GM10266 (cell line): ENCODE measurements around the gene NSUN2.

Experiments
- DNase-seq: peaks from one replicate; pipeline ENCODE4 v3.0.0; 2012; ENCODE audit errors: extremely low spot score
- TF ChIP-seq, protein P1 (sequence below): IDR thresholded peaks from 2 replicates; pipeline ENCODE4 v1.5.1; 2012; ENCODE audit warnings: mild to moderate bottlenecking, low read depth; ENCODE audit not compliant: control insufficient read depth, insufficient read depth; ENCODE audit errors: missing control alignments

Gene NSUN2

DNA sequence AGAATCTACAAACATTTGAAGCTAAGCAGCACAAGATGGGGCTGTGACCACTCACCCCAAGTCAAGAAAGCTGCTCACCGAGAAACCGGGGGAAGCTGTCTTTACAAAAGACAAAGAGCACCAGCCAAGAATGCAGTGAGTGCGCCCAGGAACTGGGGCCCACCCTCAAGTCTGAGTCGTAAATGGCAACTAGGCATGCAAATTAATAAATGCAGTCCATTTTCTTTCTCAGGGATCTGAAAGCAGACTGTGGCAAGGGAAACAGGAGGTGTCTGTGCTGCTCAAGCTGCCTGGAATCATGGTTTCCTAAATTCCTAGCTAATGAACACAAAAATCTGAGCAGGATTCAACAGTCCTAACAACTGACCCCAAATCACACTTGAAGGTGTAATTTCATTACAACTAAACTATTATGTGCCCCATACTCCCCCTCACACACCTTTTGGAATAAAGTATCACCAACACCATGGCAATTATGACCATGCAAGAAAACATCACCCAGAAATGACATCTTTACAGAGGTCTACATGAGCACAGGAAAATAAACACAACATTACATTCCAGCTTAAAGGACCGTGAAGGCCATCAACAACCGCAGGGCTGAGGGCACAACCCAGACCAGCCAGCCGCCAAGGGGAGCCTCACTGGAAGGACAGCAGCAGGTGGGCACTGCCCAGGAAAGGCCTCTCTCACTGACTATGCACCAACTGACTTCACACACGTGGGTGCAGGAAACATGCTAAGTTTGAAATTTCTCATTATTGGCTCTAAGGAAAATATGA is 17.6 kb downstream of the NSUN2 start:
- TF ChIP-seq, protein P1, sequence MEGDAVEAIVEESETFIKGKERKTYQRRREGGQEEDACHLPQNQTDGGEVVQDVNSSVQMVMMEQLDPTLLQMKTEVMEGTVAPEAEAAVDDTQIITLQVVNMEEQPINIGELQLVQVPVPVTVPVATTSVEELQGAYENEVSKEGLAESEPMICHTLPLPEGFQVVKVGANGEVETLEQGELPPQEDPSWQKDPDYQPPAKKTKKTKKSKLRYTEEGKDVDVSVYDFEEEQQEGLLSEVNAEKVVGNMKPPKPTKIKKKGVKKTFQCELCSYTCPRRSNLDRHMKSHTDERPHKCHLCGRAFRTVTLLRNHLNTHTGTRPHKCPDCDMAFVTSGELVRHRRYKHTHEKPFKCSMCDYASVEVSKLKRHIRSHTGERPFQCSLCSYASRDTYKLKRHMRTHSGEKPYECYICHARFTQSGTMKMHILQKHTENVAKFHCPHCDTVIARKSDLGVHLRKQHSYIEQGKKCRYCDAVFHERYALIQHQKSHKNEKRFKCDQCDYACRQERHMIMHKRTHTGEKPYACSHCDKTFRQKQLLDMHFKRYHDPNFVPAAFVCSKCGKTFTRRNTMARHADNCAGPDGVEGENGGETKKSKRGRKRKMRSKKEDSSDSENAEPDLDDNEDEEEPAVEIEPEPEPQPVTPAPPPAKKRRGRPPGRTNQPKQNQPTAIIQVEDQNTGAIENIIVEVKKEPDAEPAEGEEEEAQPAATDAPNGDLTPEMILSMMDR, result no peak
- no peak for DNase-seq

DNA sequence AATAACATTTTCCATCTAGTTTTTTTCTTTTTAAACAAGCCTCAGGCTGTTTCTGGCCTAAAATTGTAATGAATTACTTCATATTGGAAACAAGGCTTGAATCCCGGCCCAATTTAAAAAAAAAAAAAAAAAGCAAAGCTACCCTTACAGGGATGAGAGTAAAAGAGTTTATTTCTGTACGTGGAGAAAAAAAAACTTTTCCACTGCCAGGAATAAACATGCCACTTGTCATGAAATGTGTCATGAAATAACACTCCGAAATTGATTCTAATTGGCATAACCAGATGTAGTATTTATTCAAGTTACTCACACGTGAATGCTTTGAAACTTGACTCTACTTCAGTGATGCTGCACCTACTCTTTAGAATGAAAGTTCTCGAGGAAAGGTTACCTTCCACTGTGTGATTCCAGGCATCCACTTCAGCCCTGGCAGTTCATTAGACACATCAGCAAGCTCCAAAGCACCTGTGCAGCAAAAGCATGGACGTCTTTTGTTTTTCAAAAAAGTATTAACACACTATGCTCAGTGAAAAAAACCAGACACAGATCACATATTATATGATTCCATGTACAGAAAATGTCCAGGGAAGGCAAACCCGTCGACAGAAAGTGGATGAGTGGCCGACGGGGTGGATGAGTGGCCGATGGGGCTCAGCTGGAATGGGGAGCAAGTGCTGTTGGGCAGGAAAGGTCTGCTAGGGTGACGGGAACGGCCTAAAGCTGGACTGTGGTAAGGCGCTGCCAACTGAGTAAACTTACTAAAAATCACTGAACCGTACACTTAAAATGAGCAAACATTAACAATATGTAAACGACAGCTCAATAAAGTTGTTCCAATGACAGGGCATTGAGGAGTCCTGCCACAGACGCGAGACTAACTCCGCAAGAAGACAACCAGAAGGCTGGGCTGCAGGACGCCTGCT is 21.2 kb downstream of the NSUN2 start:
- no peak for DNase-seq

DNA sequence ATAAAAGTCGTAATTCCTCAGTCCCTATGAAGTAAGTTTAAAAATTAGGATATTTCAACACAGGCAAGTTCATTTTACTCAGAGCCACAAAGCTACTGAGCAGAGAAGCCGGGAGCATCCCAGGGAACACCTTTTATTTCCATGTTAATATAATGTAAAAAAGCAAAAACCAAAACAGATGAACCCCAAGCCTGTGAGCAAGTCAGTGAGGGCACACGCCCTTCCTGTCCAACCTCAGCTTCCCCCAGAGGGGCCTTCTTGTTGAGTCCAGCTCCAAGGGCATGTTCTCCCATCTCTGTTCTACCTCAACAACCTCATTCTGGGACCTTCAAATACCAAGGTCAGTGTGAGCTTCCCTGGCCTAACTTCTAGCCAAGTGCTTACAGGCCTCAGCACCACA is 24.8 kb downstream of the NSUN2 start:
- TF ChIP-seq, protein P1, result no peak
- DNase-seq, result no peak

More for the DNA sequence above, 21.2 kb downstream of the NSUN2 start:
- TF ChIP-seq, protein P1, result no peak

DNA sequence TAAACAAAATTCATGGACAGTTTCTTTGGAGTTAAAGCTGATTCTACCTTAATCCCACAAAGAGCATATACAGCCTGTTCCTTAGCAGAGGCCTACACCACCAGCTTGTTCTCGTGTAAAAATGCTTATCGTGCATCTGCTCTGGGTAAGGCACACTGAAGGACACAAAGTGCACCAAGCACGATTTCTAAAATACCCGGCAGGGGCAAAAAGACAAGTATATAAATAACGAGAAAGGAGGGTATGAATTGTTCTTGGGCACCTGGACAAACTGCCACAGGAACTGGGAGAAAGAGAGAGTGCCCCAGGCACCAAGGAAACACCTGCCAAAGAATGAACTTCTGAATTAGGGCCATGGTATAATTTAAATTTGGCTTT is 25.3 kb downstream of the NSUN2 start:
- TF ChIP-seq, protein P1, result no peak
- DNase-seq, result no peak

DNA sequence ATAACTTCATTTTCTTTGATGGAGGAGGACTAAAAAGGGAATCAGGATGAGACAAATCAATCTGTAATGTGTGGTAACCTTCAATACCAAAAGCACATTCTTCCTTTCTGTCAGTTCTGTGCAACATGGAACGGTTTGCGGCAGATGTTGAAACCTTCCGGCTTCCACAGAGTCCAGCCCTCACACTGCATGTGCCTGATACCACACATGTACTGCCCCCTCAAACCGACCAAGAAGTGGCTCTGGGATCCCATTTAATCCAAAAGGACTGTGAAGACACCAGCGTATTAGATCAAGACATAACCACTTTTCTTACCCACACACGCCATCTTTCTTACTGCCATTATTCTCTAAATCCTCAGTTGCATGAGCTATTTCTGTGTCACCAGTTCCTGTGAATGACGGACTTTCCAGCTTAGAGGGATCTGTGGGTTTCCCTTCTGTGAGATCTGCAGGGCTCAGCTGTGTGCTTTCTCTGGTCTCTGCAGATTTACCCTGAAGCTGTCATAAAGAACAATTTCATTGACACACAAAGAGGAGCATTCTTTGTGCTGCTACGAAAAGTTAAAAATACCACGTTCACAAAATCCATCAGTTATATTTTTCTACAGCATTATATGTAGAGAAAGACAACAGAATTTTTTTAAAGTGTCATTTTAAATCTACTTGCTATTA is 25.8 kb downstream of the NSUN2 start:
- DNase-seq, result no peak
- TF ChIP-seq, protein P1, result no peak

DNA sequence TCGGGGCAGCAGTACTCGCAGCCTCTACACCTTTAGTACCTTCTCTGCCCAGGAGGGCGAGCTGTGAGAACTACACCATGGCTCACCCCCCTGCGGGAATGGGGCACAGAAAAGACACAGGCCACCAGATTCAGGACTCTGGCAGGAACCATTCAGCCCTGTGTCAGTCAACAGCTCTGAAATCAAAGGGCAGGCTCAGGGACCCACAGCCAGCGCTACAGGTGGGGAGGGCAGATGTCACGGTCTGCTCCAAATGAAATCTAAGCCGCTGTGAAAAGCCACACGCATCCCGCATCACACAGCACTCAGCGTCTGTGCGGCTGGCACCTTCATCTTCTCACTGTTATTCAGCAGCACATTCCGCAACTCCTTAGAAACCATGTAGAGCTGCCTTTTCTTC is 27.9 kb downstream of the NSUN2 start:
- TF ChIP-seq, protein P1, result no peak

More for the DNA sequence above, 27.9 kb downstream of the NSUN2 start:
- DNase-seq, result no peak
